GM21529 (cell line): ENCODE data around the gene SMPD2.

Experiments used
- ATAC-seq: cut with Tn5 transposase; IDR thresholded peaks from one replicate; pipeline ENCODE4 v1.9.1; 2021; ENCODE audit not compliant: unreplicated experiment

Gene SMPD2, protein sequence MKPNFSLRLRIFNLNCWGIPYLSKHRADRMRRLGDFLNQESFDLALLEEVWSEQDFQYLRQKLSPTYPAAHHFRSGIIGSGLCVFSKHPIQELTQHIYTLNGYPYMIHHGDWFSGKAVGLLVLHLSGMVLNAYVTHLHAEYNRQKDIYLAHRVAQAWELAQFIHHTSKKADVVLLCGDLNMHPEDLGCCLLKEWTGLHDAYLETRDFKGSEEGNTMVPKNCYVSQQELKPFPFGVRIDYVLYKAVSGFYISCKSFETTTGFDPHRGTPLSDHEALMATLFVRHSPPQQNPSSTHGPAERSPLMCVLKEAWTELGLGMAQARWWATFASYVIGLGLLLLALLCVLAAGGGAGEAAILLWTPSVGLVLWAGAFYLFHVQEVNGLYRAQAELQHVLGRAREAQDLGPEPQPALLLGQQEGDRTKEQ

GRCh38 chr6:109440331-109441068, at the start of gene SMPD2, which contains the start of gene PPIL6:
Gene SMPD2, plus strand, starts transcription at chr6:109440724. Its CDS starts 398 bp downstream, at chr6:109441122.
Gene PPIL6, minus strand, starts transcription at chr6:109440628. Its CDS starts 38 bp downstream, at chr6:109440590.
- ATAC-seq, result peak; percentile 93

DNA sequence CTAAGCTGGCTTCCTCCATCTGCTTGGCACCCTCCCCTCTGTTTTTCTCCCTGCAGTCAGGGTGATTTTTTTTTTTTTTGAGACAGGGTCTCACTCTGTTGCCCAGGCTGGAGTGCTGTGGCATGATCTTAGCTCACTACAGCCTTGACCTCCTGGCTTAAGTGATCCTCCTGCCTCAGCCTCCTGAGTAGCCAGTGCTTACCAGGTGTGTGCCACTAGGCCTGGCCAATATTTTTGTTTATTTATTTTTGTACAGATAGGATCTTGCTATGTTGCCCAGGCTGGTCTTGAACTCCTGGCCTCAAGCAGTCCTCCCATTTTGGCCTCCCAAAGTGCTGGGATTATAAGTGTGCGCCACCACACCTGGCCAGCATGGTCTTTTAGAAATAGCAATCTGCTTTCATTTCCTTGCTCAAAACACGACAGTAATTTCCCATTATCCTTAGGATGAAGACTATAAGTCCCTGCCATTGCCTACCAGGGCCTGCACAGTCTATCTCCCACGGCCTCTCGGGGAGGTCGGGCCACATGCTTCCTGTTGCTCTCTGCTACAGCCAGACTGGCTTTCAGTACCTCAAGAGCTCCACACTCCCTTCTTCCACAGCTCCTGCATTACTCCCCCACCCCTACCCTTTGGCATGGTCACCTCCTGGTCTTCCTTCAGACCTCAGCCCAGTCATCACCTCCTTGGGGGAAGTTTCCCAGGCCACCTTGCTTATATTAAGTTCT, 47.2 kb upstream of the SMPD2 start:
- ATAC-seq, result no peak

- no peak for ATAC-seq
Observed at GRCh38 chr6:109393886-109394281, 46.6 kb upstream of the SMPD2 start.

DNA sequence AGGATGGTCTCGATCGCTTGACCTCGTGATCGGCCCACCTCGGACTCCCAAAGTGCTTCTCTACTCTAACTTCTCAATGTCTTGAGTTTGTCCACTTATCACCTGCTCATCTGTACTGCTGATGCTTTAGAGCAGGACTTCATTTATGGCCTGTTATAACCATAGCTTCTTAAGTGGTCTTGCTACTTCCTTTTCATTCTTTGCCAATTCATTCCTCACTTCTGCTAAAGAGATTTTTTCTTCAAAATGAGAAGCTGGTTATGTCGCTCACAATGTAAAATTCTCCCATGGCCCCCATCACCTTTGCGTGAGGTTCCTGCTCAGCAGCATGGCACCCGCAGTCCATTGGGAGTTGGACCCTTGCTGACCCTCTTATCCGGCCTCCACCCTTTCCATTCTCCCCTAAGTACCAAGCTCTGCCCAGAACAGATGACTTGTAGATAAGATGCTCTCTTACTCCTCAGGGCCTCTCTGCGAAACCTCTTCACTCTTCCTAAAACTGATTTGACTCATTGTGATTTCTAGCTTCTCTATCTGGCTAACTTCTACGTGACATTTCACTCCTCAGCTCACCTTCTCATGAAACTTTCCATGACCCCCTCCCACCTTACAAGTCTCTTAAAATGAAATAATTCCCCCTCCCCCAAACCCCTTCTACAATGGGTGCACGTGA, 44.3 kb upstream of the SMPD2 start:
- ATAC-seq, result no peak

- no peak for ATAC-seq
Observed at GRCh38 chr6:109397020-109397419, 43.5 kb upstream of the SMPD2 start.

- no peak for ATAC-seq
Observed at GRCh38 chr6:109406196-109406595, 34.3 kb upstream of the SMPD2 start.

GRCh38 chr6:109411034-109411433, 29.5 kb upstream of the SMPD2 start:
- no peak for ATAC-seq

GRCh38 chr6:109417646-109418045, 22.9 kb upstream of the SMPD2 start:
- ATAC-seq, result no peak

- no peak for ATAC-seq
Observed at GRCh38 chr6:109420751-109421150, 19.8 kb upstream of the SMPD2 start.

GRCh38 chr6:109421184-109421583, 19.3 kb upstream of the SMPD2 start:
- no peak for ATAC-seq

GRCh38 chr6:109424946-109425345, 15.6 kb upstream of the SMPD2 start:
- ATAC-seq, result no peak

DNA sequence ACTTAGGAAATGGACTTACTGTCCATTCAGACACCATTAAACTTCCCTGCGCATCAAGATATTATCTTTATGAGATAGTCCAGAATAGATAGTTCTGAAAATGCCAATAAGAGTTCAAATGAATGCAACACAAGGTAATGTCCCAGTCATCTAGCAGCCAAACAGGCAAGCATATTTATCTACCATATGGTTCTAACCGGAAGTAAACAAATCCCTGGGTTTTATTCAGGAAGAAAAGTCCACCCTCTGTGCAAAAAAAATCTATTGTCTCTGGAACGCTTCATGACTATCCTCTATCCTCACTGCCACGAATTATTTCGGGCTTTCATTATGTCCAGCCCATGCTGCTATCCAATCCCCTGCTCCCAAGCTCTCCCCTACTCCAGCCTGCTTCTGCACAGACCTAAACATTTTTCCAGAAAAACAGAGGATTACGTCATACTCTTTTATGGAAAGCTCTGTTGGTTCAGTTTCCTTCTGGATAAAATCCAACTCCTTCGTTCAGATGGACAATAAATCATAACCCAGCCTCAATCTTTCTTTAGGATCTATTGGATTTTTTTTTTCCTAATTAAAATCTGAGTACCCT, 11.5 kb upstream of the SMPD2 start:
- no peak for ATAC-seq

DNA sequence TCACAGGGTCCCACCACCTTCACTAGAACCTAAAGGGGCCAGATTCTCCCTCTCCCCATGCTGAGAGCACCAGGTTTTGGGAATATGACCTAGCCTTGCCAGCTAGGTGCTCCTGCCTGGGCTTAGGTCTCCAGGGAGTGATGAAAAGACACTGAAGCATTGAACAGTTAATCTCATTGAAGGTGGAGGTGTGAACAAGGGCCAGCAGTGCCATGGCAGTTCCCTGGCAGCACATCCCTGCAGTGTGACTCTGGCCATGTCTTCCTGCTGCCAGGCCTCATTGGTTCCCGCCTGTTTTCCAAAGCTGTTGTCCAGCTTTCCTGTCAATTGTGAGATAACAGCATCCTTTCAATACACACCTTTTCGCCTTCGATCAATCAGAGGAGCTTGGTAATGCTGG, 11.0 kb upstream of the SMPD2 start:
- no peak for ATAC-seq

- ATAC-seq, result no peak
Observed at GRCh38 chr6:109434456-109434855, 6.1 kb upstream of the SMPD2 start.

DNA sequence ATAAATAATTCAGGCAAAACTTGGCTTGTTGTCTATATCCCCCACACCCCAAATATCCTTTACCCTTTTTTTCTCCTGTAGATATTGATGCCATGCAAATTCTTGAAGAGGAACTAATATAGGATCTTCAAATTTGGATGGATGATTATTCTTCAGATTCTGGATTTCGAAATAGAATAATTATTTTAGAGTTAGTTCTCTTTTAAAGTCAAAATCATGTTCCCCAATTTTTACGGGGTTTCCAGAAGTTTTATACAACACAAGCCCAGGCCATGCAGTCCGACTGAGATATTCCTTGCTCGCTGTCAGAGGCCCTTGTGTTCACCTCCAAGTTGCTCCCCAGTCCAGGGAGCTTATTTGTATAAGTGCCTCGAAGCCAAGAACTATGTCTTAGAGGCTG, 4.5 kb upstream of the SMPD2 start:
- no peak for ATAC-seq

GRCh38 chr6:109441069-109441816, 719 bp downstream of the SMPD2 start:
- ATAC-seq, result peak; percentile 16

DNA sequence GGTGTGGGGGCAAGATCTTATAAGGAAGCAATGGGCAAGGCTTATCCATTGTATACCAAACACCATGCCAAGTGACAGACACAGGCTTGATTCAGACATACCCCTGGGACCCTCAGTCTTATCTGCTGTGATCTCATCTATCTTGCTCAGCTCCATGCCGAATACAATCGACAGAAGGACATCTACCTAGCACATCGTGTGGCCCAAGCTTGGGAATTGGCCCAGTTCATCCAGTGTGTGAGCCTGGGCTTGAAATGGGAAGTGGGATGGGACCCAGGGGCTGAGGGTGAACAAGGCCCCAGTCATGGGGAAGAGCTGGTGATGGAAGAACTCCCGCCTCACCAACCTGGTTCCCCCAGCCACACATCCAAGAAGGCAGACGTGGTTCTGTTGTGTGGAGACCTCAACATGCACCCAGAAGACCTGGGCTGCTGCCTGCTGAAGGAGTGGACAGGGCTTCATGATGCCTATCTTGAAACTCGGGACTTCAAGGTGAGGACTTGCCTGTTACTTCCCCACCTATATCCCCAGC, 1.9 kb downstream of the SMPD2 start:
- ATAC-seq, result no peak

DNA sequence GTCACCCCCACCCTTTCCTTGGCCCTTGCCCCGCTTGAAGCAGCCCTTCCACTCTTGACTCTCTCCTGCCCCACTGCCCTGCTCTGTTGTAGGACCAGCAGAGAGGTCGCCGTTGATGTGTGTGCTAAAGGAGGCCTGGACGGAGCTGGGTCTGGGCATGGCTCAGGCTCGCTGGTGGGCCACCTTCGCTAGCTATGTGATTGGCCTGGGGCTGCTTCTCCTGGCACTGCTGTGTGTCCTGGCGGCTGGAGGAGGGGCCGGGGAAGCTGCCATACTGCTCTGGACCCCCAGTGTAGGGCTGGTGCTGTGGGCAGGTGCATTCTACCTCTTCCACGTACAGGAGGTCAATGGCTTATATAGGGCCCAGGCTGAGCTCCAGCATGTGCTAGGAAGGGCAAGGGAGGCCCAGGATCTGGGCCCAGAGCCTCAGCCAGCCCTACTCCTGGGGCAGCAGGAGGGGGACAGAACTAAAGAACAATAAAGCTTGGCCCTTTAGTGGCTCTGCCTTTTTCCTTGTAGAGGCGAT, 3.0 kb downstream of the SMPD2 start:
- ATAC-seq, result no peak

GRCh38 chr6:109445382-109445781, 4.9 kb downstream of the SMPD2 start:
- no peak for ATAC-seq
